Astrocyte (in vitro differentiated cells and primary cell): ENCODE data around the gene JPH3. TPM values are rescaled to one million over a fixed set of nuclear protein-coding genes. Genes with fewer than 3 reads are reported as not detected.

Experiments used
- DNase-seq: peaks from one replicate; pipeline ENCODE4 v3.0.0-alpha.2; 2010; ENCODE audit warnings: low read depth
- FAIRE-seq: peaks from 2 replicates; lab custom pipeline; 2011; peaks lifted over from hg19 to GRCh38; lab: Jason Lieb, UNC
- H2AFZ ChIP-seq: 2 replicates; pipeline ENCODE4 v1.6.0; 2012; ENCODE audit warnings: low read depth, low read length, inconsistent platforms
- H3K27ac ChIP-seq: 2 replicates; pipeline ENCODE4 v1.5.1; 2011; ENCODE audit warnings: low read depth, low read length, inconsistent platforms
- H3K27me3 ChIP-seq: 2 replicates; pipeline ENCODE4 v1.6.0; 2011; ENCODE audit warnings: low read length, inconsistent platforms; ENCODE audit not compliant: insufficient read depth
- H3K36me3 ChIP-seq: 2 replicates; pipeline ENCODE4 v1.5.1; 2011; ENCODE audit warnings: low read length, inconsistent platforms; ENCODE audit not compliant: insufficient read depth
- H3K4me1 ChIP-seq: 2 replicates; pipeline ENCODE4 v1.5.1; 2011; ENCODE audit warnings: low read length, inconsistent platforms; ENCODE audit not compliant: insufficient read depth
- H3K4me2 ChIP-seq: 2 replicates; pipeline ENCODE4 v1.6.0; 2012; ENCODE audit warnings: low read length, inconsistent platforms
- H3K4me3 ChIP-seq: 2 replicates; pipeline ENCODE4 v1.5.1; 2011; ENCODE audit warnings: low read depth, mild to moderate bottlenecking, low read length, inconsistent platforms; ENCODE audit not compliant: insufficient read depth
- H3K79me2 ChIP-seq: 2 replicates; pipeline ENCODE4 v1.6.0; 2012; ENCODE audit warnings: mild to moderate bottlenecking, low read length, inconsistent platforms; ENCODE audit not compliant: insufficient read depth
- H3K9ac ChIP-seq: 2 replicates; pipeline ENCODE4 v1.6.0; 2012; ENCODE audit warnings: mild to moderate bottlenecking, low read length, inconsistent platforms
- H3K9me3 ChIP-seq: 2 replicates; pipeline ENCODE4 v1.5.1; 2012; ENCODE audit warnings: low read depth, mild to moderate bottlenecking, low read length, inconsistent platforms; ENCODE audit not compliant: insufficient read depth
- H4K20me1 ChIP-seq: 2 replicates; pipeline ENCODE4 v1.6.0; 2012; ENCODE audit warnings: low read length, inconsistent platforms; ENCODE audit not compliant: insufficient read depth
- H3K27ac Mint-ChIP-seq: one replicate; pipeline ENCODE4 v1.8.0; 2021; ENCODE audit warnings: mild to moderate bottlenecking, mixed read lengths; ENCODE audit not compliant: unreplicated experiment
- H3K27me3 Mint-ChIP-seq: one replicate; pipeline ENCODE4 v1.8.0; 2021; ENCODE audit warnings: low read depth, mixed read lengths; ENCODE audit not compliant: unreplicated experiment
- H3K36me3 Mint-ChIP-seq: one replicate; pipeline ENCODE4 v1.8.0; 2021; ENCODE audit warnings: low read depth, mixed read lengths; ENCODE audit not compliant: unreplicated experiment
- H3K4me1 Mint-ChIP-seq: one replicate; pipeline ENCODE4 v1.8.0; 2021; ENCODE audit warnings: low read depth, mixed read lengths; ENCODE audit not compliant: unreplicated experiment
- H3K4me3 Mint-ChIP-seq: one replicate; pipeline ENCODE4 v1.8.0; 2021; ENCODE audit warnings: mild to moderate bottlenecking, moderate library complexity, mixed read lengths; ENCODE audit not compliant: unreplicated experiment
- H3K9me3 Mint-ChIP-seq: one replicate; pipeline ENCODE4 v1.8.0; 2021; ENCODE audit warnings: mild to moderate bottlenecking, mixed read lengths; ENCODE audit not compliant: unreplicated experiment
- CTCF ChIP-seq: IDR thresholded peaks from 2 replicates; pipeline ENCODE4 v1.5.1; 2011; ENCODE audit warnings: low read depth, mild to moderate bottlenecking, inconsistent platforms, low read length, moderate library complexity; ENCODE audit not compliant: insufficient read depth
- EZH2 ChIP-seq: IDR thresholded peaks from 2 replicates; pipeline ENCODE4 v1.6.1; 2012; ENCODE audit warnings: mild to moderate bottlenecking, low read length, inconsistent platforms; ENCODE audit not compliant: insufficient read depth
- total RNA-seq: library from RNA; stranded (reverse); gene quantifications from 2 replicates; pipeline ENCODE4 v1.2.1, GENCODE V29; 2021

Gene JPH3
- total RNA-seq, 1 donor from 2014 or later = 8.6 TPM

- Mint-ChIP-seq H3K4me3 (peak overlapping the region; percentile 57), H3K4me1 (peaks cover 38% of the 10 kb centered on the region), H3K36me3 (no peaks in the 10 kb centered on the region), H3K27me3 (peaks cover 4% of the 10 kb centered on the region), H3K27ac (peak overlapping the region; percentile 96), H3K9me3 (peaks cover 7% of the 10 kb centered on the region)
- Histone ChIP-seq H3K79me2 (no peaks in the 10 kb centered on the region), H3K9ac (peak overlapping the region; percentile 85), H4K20me1 (no peaks in the 10 kb centered on the region), H3K4me2 (peak overlapping the region; percentile 78), H3K4me3 (peak overlapping the region; percentile 37), H3K9me3 (no peaks in the 10 kb centered on the region), H3K27ac (peak overlapping the region; percentile 97), H3K27me3 (no peaks in the 10 kb centered on the region), H2AFZ (peak overlapping the region; percentile 62), H3K4me1 (peaks cover 34% of the 10 kb centered on the region), H3K36me3 (no peaks in the 10 kb centered on the region)
- peak; percentile 79 for DNase-seq
- no peak for FAIRE-seq
- no peak for TF ChIP-seq EZH2
- no peak for TF ChIP-seq CTCF
Observed at GRCh38 chr16:87582216-87582965, 19.9 kb upstream of the JPH3 start.

- H3K27ac Mint-ChIP-seq = peak overlapping the region; percentile 87
- Histone ChIP-seq H3K27ac (peak overlapping the region; percentile 97), H3K4me3 (no peak overlapping the region), H3K36me3 (no peaks in the 10 kb centered on the region), H3K9me3 (no peaks in the 10 kb centered on the region), H3K4me2 (peak overlapping the region; percentile 78), H3K9ac (peak overlapping the region; percentile 85), H3K4me1 (peaks cover 34% of the 10 kb centered on the region), H4K20me1 (no peaks in the 10 kb centered on the region), H3K79me2 (no peaks in the 10 kb centered on the region), H3K27me3 (peaks cover 3% of the 10 kb centered on the region), H2AFZ (peak overlapping the region; percentile 62)
- peaks cover 7% of the 10 kb centered on the region for H3K9me3 Mint-ChIP-seq
- H3K36me3 Mint-ChIP-seq = no peaks in the 10 kb centered on the region
- H3K27me3 Mint-ChIP-seq = peaks cover 6% of the 10 kb centered on the region
- FAIRE-seq (peak; percentile 63), DNase-seq (no peak)
- peaks cover 38% of the 10 kb centered on the region for H3K4me1 Mint-ChIP-seq
- TF ChIP-seq EZH2 = no peak
- no peak for TF ChIP-seq CTCF
- peak overlapping the region; percentile 34 for H3K4me3 Mint-ChIP-seq
Observed at GRCh38 chr16:87582966-87583325, 19.4 kb upstream of the JPH3 start.
